HG02884 (cell line): ENCODE results near the gene CLIC6.
A peak's percentile ranks its signal among the peaks of the same experiment; 100 is the strongest.

Source experiments
- ATAC-seq: cut with Tn5 transposase; IDR thresholded peaks from one replicate; pipeline ENCODE4 v1.9.1; 2021; ENCODE audit warnings: mild to moderate bottlenecking, moderate library complexity; ENCODE audit not compliant: unreplicated experiment

Gene CLIC6

DNA sequence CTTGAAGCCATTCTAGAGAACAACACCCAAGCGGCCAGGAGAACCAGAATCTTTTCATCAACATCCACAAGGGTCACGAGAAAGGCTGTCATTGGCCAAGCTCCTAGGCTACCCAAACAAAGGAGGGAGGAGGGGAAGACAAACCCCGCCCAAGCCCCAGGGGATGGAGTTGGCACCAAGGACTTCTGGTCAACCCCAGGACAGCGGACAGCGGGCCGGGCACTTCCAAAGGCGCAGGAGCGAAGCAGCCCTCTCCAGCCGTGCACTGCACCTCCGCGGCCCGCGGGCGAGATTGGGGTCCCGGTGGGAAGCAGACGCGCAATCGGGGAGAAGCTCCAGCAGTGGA lies at the start of gene CLIC6:
TSS of gene CLIC6 (plus strand) at position 192 of the 346 bp plus-strand sequence. CDS start 395 bp downstream, outside the sequence.
- ATAC-seq: no peak

- no peak for ATAC-seq
Measured at GRCh38 chr21:34619841-34620665, 48.7 kb upstream of the CLIC6 start.

GRCh38 chr21:34621434-34622350 lies 47.1 kb upstream of the CLIC6 start:
- no peak for ATAC-seq

DNA sequence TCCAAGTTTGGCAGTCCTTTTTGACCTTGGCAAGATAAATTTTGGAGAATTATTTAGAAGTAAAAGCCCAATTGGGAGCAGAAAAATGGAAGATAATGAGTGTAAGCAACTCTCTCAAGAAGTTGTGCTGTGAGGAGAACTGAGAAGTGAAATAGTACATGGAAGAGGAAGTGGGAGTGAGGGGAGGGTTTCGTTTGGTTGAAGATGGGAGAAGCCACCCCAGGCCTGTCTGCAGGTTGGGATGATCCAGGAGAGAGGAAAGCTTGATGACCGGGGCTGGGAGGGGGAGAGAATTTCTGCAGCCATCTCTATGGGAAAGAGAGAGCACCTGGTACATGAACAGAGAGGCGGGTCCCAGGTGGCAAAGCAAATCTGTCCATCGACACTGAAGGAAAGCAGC lies 45.3 kb upstream of the CLIC6 start:
- no peak for ATAC-seq

DNA sequence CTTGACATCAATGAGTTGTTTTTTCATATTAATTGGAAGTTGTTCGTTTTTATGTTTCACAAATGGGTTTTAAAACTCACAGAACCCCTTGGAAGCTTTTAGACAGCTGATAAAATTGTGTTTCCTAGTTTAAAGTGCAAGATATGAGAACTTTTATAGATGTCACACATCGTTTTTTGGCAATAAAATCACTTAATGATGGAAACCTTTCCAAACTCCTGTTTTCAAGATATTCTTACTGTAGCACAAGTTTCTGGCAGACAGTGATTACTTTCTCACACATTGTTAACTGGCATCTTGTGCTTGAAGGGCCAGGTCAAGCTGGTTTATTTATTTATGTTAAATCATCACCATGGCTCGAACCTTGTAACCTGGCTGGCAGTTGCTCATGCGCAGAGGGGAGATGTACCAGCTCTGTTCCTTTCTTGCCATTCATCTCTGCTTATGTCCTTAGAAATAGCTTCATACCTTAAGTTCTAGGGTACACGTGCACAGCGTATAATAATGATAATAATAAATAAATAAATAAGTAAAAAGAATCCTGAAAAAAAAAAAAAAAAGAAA lies 43.7 kb upstream of the CLIC6 start:
- ATAC-seq: no peak

GRCh38 chr21:34626131-34626530 lies 42.7 kb upstream of the CLIC6 start:
- ATAC-seq: no peak

- no peak for ATAC-seq
Measured at GRCh38 chr21:34630536-34631143, 38.2 kb upstream of the CLIC6 start.

- no peak for ATAC-seq
Measured at GRCh38 chr21:34632498-34632897, 36.3 kb upstream of the CLIC6 start.

- ATAC-seq: no peak
Measured at GRCh38 chr21:34635307-34635706, 33.5 kb upstream of the CLIC6 start.

GRCh38 chr21:34636961-34637360 lies 31.8 kb upstream of the CLIC6 start:
- ATAC-seq: no peak

GRCh38 chr21:34639250-34639649 lies 29.5 kb upstream of the CLIC6 start:
- ATAC-seq: no peak

GRCh38 chr21:34639882-34640788 lies 28.7 kb upstream of the CLIC6 start:
- ATAC-seq: peak; percentile 37

DNA sequence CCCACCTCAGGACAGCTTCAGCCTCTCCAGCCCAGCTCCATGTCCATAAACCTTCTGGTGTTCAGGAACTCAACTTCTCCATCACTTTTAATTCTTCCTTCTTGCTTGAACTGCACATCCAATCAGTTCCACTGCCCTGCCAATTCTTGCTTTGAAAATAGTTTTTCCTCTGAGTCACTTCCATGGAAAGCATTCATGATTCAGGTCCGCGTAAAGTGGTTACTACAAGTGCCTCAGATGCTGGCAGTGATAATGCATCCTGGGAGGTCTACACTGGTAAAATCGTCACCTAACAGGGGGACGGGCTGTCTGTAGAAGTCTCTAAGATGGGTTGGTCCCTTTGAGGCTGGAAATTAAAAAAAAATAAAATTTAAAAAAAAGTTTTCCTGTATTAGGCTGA lies 27.9 kb upstream of the CLIC6 start:
- no peak for ATAC-seq

DNA sequence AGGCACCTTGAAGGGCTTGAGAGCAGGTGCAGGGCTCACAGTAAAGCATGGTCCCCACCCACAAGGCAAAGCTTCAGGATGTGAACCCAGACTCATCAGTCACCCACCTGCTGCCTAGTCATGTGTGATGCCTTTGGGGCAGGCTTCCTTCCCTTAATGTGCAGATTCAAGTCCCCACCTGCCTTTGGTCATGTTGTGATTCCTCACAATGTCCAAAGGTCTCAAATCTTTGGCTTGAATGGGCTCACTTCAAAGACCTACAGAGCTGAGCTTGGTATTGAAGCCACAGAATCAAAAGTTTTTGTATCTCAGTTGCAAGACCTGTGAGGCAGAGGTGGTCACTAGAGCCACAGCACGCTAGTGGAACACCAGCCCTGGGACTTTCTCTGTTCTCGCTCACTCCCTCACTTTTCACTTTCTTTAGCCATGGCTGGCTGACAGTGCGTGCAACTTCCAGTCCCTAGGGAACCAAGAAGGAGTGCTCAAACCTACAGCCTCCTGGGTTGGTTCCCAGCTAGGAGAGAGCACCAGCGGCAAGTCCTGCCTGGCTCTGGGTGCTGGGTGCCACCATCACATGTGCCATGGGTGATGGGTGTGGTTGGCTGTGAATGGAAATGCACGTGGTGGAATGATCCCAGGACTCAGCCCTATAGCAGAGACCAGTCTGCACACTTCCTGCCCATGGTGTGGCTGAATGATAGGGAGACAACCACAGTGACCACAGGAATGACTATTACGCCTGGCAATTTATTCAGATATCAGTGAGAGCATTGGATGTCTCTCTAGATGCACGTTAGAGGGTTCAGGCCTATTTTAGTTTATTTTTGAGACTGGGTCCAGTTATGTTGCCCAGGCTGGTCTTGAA lies 26.4 kb upstream of the CLIC6 start:
- ATAC-seq: peak; percentile 46

DNA sequence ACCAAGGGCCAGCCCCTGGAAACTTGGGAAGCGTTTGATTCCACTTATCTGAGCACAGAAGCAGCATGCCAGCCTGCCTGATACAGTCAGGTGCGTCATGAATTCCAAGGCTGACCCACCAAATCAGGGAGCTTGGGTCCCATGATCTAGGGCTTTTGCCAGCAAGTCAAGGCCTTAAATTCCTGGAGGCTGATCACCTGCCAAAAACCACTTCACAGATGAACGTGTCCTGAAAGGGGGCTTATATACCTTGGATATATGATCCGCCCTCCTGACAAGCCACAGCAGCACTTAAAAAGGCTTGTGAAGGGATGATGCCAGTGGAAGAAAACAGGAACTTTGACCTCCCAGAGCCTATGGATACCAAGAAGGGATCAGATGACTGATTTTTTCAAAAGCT lies 24.0 kb upstream of the CLIC6 start:
- ATAC-seq: no peak

GRCh38 chr21:34647555-34647954 lies 21.2 kb upstream of the CLIC6 start:
- ATAC-seq: no peak

GRCh38 chr21:34648739-34649297 lies 20.0 kb upstream of the CLIC6 start:
- ATAC-seq: no peak

DNA sequence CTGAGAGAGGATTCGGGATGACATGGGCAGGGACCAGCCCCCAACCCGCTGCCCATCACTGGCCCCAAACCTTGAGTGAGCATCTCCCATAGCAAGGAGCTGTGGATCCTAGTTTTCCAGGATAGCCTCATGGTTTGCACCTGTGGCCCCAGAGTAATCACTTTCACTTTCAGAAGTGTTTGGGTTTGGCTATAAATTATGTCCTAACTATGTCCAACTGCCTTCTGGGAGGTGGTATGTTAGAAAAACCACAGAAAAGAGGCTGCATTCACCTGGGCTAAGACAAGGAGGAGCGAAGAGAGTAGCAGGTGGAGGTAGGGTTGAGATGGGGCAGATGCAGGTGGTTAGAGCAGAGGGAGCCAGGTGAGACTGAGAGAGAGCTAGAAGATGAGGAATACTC lies 19.4 kb upstream of the CLIC6 start:
- ATAC-seq: no peak

DNA sequence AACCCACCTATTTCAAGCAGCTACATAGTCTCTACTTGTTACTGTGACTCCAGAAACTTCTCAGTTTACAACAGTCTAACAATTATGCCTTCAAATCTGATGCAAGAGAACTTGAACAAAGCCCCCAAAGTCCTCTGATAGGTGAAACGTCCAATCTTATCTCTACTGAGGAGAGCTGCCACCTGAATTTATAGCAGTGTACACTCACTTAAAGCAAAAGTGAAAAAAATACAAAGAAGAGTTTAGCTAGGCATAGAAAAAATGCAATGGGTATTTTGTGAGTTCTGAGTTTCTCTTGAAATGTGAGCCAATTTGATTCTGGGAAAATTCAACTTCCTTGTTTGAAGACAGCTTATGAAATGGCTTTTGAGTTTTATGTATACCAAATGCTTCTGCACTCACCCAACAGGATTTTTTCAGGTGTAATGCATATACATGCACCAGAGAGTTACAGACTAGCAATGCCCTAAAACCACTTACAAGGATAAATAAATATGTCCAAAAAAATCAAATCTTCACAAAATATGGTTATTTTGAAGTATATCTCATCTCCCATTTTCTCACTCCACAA lies 17.8 kb upstream of the CLIC6 start:
- ATAC-seq: no peak
